Uterine smooth muscle cell (primary cell): Measurements from ENCODE around the gene SLC12A6. TPM values are rescaled to one million over a fixed set of nuclear protein-coding genes. Genes with fewer than 3 reads are reported as not detected.

Experiments used
- total RNA-seq: library from RNA; depleted of rRNA; stranded (reverse); fragments of >200 nt; gene quantifications from 2 replicates; pipeline ENCODE4 v1.2.3, GENCODE V29; 2014

Gene SLC12A6
- 25.0 and 29.5 TPM in 2 replicates for total RNA-seq

DNA sequence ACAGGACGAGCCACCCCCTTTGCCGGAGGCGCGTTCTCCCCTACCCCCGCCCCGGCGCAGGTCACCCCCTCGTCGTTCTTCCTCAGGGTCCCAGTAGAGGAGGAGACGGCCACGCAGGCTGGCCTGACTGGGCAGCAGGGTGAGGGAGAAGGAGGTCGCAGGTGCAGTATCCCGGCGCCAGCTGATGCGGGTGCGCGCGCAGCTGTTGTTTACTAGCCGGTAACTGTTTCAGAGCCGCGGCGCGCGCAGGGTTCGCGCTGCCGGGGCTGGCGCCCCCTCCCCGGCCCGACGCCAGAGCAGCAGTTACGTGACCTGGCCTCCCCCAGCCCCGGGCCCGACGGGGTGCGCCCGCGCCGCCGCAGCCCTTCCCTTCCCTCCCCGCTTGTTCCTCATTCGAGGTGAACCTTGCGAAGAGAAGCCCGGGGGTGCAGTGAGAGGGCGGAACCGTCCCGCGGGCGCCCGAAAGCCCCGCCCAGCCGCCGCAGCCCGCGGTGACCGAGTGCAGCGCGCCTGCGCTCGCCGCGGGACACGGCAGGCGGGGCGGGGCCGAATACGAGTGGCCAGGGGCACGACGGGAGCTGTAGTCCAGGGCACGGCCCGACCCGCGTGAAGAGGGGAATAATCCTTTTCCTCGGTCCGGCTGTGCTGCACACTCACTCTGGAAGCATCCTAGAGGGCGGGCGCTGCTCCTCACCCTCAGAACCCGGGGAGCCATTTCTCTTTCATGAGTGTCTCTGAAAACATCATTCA is at the start of gene SLC12A6:
Gene SLC12A6, minus strand, starts transcription at position 225 of the 750 bp plus-strand sequence. CDS start 1,101 bp downstream, outside the sequence.

GRCh38 chr15:34367101-34368081 is 29.8 kb upstream of the SLC12A6 start, which contains the start of gene LPCAT4:
TSS of gene LPCAT4 (minus strand) at chr15:34367196. CDS start at chr15:34367100, 96 bp downstream.

DNA sequence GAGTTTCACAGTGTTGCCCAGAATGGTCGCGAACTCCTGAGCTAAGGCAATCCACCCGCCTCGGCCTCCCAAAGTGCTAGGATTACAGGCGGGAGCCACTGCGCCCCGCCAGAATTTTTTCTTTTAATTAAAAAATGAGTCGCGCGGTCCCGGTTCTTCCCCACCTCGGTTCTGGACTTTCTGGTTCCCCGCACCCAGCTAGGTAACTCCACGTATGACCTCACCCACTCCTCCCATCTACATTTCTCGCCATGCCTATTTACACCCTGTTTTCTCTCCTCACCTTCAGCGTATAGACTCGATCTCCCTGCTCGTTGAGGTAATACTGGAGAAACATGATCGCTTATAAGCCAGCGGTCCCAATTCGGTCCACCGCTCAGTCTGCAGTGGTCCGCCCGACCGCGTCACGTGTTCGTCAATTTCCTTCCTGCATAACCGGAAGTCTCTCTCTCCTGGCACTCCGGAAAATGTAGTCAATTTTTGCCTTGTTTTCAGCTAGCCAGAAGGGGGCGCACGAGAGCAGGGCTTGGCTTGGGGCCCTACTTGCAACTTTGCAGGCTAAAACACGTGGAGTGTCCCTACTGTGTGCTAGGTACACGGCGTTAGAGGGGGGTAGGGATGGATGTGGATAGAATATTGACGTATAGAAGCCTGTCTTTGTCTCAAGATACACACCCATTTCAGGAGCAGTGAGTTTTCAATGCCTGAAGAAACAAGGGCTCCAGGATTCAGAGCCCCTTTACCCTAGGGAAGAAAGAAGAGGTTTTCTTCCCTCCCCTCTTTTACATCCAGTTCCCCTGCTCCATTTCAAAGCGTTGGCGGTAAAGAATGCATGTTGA is 5.4 kb upstream of the SLC12A6 start, which contains the start of the genes NOP10 and NUTM1:
Gene NOP10, minus strand, starts transcription at position 400 of the 839 bp plus-strand sequence. Its CDS starts 63 bp downstream, at position 337.
Gene NUTM1, plus strand, starts transcription at position 579 of the 839 bp plus-strand sequence. CDS start 382 bp downstream, outside the sequence.

GRCh38 chr15:34209421-34210282 is 127.9 kb downstream of the SLC12A6 start, which contains the start of gene KATNBL1:
TSS of gene KATNBL1 (minus strand) at chr15:34210096. CDS start at chr15:34163676, 46,420 bp downstream.

Other genes with a start within 250 kb of the SLC12A6 start
- 44.7 and 49.5 TPM in 2 replicates for gene EMC7, start 235.9 kb downstream of the SLC12A6 start, total RNA-seq
- gene PGBD4, start 235.7 kb downstream of the SLC12A6 start, total RNA-seq = 2.0 and 2.6 TPM in 2 replicates
- gene KATNBL1, start 127.7 kb downstream of the SLC12A6 start, total RNA-seq = 64.0 and 79.2 TPM in 2 replicates
- 164 and 265 TPM in 2 replicates for gene EMC4, start 112.8 kb downstream of the SLC12A6 start, total RNA-seq
- gene NOP10, start 5.4 kb upstream of the SLC12A6 start, total RNA-seq = 134 and 210 TPM in 2 replicates
- not detected in 2 replicates for gene NUTM1, start 5.5 kb upstream of the SLC12A6 start, total RNA-seq
- gene LPCAT4, start 29.4 kb upstream of the SLC12A6 start, total RNA-seq = 9.5 and 16.6 TPM in 2 replicates
- gene GOLGA8A, start 100.0 kb upstream of the SLC12A6 start, total RNA-seq = 29.4 and 37.6 TPM in 2 replicates
- gene GOLGA8B, start 245.9 kb upstream of the SLC12A6 start, total RNA-seq = 18.5 and 26.7 TPM in 2 replicates